ENCODE results near the gene PDE4D.

The PDE4D gene

DNA sequence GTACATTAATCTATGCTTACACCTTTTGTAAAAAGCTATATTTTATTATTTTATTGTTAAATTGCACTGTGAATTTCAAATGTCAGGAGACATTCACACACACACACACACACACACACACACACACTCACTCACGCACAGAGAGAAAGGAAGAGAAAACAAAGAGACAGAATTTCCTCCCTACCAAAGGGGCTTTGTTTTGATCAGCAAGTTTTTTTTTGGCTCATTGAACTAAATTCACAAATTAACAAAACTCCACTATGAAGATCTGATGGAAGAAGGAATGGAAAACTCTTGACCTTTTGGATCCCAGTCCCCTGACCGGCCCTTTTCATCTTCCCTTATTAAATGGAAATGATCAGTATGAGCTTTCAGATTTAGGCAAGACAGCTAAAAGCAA lies 161.2 kb downstream of the PDE4D start:
- no peak for DNase-seq

DNA sequence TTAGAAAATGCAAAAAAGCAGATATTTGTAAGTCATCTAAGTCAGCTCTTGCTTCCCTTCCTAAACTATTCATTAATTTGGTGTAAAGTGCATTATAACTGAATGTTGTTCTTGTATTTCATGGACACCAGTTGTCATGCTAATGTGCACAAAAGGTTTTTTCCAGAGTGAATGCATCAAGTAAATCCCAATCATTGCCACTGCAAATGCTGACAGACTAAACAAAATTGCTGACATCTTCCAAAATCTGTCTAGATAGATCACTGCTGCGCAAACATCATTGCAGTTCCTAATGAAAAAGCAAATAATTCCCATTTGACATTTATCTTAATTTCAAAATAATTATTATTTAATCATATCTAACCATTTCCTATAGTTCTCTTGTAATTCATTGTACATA lies 161.7 kb downstream of the PDE4D start:
- no peak for DNase-seq

GRCh38 chr5:59729820-59730219 lies 163.7 kb downstream of the PDE4D start:
- no peak for DNase-seq

DNA sequence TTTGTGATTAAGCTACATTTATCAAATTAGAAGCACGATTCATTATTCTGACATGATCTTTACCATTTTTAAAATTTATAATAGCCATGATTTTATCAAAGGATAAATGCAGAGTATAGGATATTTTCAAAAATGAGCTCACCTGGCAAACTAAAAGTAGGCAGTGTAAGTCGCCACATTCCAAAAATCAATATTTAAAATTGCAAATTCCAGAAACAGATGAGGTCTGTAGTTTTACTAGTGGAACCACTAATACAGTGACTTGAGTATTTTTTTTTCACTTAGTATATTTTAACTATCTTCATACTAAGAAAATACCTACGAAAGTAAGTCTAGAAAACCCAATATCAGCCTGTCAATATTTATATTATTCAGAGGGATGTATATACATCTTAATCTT lies 164.2 kb downstream of the PDE4D start:
- no peak for DNase-seq

- no peak for DNase-seq
These were observed 165.2 kb downstream of the PDE4D start for GRCh38 chr5:59728356-59728755.

DNA sequence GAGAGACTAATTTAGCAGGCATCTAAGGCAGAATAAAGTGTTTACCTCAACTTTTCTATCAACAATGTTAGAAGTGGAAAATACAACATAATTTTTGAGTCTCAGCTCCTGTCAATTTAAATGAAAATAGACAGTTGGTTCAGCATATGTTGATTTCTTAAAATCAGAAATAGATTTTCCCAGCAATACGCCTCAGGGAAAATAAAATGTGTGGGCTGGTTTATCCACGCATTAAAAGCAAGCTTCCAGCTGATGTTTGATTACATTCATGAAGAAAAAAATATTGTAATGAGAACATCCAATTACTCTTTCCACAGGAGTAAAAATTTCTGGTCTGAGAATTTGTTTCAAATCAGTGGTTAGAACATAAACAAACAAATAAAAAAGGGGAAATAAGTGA lies 166.3 kb downstream of the PDE4D start:
- DNase-seq = no peak

- DNase-seq = no peak
These were observed 168.1 kb downstream of the PDE4D start for GRCh38 chr5:59725392-59725767.

DNA sequence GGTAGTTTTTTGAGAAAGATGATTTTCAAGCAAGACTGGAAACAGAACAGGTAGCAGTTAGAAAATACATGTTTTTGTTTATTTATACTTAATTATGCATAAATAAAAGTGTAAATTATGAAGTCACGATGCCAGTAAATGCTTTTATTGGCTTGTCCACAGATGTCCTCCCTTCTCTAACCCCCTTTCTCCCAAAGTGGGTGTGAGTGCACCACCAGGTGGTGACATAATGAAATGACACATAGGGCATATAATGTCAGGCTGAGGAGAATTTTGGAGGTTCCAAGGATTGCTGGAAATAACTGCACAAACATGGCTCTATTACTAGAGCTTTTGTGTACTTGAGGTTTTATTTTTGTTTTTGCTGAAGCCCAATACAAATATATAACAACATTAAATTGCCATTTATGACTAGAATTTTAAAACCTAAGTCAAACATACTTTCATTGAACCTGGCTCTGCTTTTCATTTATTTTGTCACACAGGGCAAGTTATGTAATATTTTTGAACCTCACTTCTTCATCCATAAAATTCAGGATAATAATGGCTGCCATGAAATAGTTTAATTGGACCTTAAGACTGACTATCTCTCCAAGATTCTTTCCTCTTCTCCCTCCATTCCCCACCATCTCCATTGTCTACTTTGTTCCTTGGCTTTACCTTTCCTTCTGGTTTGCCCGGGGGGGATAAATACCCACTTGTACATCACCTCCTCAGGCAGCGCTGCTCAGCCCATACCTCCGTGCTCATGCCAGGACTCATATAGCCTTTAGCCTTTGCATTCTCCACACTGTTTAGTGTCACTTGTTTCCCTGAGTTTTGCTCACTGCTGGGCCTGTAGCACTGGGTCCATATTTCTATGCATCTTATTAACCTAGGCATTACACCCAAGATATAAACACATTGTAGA lies 168.8 kb downstream of the PDE4D start:
- no peak for DNase-seq

GRCh38 chr5:59722874-59723273 lies 170.7 kb downstream of the PDE4D start:
- no peak for DNase-seq

DNA sequence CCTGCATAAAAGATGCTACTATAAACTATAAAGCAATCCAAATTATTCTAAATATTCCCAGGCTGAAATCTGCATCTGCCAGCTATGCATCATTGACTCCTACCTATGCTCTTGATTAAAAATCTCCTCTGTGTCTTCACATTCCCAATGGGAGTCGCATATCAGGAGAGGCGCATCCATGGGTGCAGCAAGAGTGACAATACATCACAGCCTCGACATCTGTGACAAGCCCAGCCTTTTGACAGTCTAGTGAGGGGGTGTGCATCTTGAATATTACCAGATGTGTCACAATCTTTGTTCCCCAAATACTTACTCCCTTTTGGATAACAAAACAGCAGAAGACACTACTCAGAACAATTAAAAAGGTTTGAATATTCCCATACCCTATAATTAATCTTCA lies 171.8 kb downstream of the PDE4D start:
- no peak for DNase-seq

GRCh38 chr5:59720063-59720462 lies 173.5 kb downstream of the PDE4D start:
- DNase-seq = no peak

GRCh38 chr5:59716966-59717500 lies 176.5 kb downstream of the PDE4D start:
- DNase-seq = no peak

GRCh38 chr5:59716029-59716428 lies 177.5 kb downstream of the PDE4D start:
- DNase-seq = no peak

GRCh38 chr5:59715228-59715627 lies 178.3 kb downstream of the PDE4D start:
- no peak for DNase-seq

GRCh38 chr5:59713498-59713844 lies 180.1 kb downstream of the PDE4D start:
- no peak for DNase-seq

DNA sequence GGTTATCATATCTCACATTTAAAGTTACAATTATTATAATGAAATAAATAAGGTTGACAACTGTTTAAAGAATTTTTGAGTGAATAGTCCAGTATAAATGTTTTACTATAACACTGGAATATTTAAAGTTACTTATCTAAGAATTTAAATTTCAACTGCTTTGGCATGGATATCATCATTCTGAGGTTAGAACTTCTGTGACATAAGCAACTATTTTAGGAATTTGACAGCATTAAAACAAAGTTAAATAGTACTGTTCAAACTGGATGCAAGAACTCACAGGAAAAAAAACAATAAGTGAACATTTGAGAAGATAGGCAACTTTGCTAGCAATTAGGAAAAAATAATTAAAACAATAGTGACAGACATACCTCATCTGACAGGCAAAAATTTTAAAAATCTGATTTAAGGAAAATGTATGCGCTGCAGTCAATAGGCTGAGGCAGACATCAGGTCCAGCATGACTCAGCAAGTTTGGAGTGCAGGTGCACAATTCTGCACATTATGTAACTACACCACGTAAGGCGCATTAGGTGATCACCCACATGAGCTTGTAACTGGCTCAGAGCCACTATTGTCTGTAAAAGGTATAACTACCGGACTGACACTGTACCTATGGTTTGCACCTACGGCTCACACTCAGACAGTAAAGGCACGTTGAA lies 180.6 kb downstream of the PDE4D start:
- DNase-seq = no peak

DNA sequence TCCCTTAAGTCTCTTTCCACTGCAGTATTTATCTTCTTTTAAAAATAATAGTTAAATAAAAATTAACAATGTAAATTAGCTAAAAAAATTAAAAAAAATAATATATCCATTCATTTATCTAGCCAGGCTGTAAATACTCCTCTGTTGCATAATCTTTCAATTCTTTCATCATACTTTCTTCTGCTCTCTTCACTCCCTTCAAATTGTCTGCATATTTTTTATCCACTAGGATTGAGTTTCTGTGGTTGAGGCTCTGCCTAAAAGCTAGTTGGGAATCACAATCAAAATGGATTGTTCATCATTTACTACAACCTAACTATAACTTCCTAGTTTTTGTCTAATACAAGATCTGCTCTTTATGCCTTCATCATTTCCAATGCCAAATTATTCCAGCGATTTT lies 182.2 kb downstream of the PDE4D start:
- no peak for DNase-seq

DNA sequence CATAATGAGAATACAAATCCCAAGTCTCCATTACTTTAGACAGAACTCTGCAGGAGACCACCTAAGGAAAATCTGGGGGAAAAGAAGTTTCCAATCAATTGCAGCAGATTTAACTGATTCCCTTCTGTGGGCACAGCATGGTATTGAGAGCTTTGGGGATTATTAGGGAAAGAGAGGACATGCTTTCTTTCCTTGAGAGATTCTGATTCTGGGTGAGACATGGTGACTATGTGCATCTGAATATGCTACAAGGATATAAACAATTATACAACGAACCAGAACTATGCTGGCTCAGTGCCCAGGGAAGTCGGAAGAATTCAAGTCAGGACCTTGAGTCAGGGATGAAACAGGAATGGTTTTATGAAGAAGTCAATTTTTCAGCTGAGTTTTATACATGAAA lies 183.7 kb downstream of the PDE4D start:
- no peak for DNase-seq

DNA sequence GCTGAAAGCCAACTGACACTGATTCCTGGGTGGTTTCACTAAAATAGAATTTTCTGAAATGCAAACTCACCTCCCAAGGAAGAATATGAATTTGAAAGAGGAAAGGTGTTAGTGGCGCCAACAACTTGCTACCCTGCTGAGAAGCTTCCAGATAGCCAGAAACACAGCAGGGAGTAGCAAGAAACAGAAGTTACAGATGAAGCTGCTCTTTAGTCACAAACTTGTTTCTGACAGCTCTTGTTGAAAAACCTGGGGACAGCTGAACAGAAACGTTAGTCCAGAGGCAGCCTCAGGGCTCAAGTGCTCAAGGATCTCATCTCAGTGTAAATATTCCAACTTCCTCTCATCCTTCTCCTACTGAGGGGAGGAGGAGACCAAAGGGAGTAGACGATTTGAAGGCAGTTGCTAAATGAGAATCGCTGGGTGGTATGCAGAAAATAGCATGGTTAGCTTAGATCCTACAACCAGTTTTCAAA lies 184.1 kb downstream of the PDE4D start:
- DNase-seq = no peak

GRCh38 chr5:59704936-59705335 lies 188.6 kb downstream of the PDE4D start:
- no peak for DNase-seq

DNA sequence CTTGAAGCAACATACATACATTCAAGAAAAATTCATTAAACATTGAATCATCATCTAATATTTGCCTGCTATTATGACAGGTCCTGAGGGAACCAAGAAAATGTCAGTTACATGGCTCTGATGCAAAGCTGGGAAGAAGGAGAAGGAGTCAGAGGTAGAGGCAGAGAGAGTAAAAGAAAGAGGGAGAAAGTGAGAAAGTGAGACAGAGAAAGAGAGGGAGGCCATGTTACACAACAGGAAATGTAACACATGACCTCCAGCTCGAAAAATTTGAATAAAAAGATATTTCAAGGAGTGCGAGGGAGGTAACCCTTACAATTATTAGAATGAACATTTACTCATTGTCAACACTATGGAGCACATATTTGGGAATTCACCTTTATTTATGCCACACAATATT lies 189.7 kb downstream of the PDE4D start:
- DNase-seq = no peak

- no peak for DNase-seq
These were observed 195.0 kb downstream of the PDE4D start for GRCh38 chr5:59698207-59699178.

- DNase-seq = no peak
These were observed 199.1 kb downstream of the PDE4D start for GRCh38 chr5:59694411-59694810.

Data from activated T-cell treated with anti-CD3 and anti-CD28 coated beads, Interleukin-2, amount 50 U/mL, for 1 hour (primary cell).